ENCODE data around the gene OR6C75. TPM values are rescaled to one million over a fixed set of nuclear protein-coding genes. Genes with fewer than 3 reads are reported as not detected.

OR6C75 gene
- total RNA-seq, 1 experiment from 2014 or later: not detected

DNA sequence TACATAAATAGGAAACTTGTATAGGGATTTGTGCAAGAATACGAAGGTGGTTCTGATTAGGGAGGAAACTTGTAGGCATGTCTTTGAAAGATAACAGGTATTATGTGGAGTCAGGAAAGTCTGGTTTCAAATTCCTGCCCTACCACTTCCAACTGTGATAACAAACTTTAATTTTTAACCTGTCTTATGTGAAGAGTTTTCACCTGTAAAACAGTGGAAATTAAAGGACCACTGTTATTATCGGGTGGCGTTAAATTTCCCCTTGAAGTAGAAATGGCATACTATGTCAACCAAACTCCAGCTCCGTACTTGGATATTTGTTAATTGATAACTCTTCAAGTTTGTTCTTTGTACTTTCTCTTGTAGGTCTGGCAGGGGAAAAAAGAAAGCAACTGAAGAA, 42.6 kb upstream of the OR6C75 start:
- peaks cover 4% of the 10 kb centered on the region for H3K27me3 ChIP-seq (ENCODE audit: insufficient read depth, low read length)
- H3K4me3 ChIP-seq (replicated peaks in 1 of 2; ENCODE audit: low read depth in 1 of 2, low read length in 2 of 2): no peak overlapping the region
- intact Hi-C loops (cut with micrococcal nuclease): no loop called here
- no peak overlapping the region for H3K9ac ChIP-seq (ENCODE audit: low read length)
- no peaks in the 10 kb centered on the region for H3K36me3 ChIP-seq (ENCODE audit: control insufficient read depth in 1 of 2, insufficient read depth in 2 of 2, low read length in 2 of 2)
- no peaks in the 10 kb centered on the region for H3K9me3 ChIP-seq (ENCODE audit: control insufficient read depth in 1 of 2, insufficient read depth in 1 of 2, low read depth in 1 of 2, low read length in 2 of 2)
- TF ChIP-seq TCF7L2 (IDR thresholded peaks at IDR 0.05; ENCODE audit: borderline replicate concordance, extremely low read depth, insufficient read depth, insufficient read length) (no peak), EZH2phosphoT487 (IDR thresholded peaks at IDR 0.05; ENCODE audit: borderline replicate concordance) (no peak), CTCF (IDR thresholded peaks at IDR 0.05 in 2 of 3, conservative IDR thresholded peaks at IDR 0.05 in 1 of 3; ENCODE audit: borderline replicate concordance in 1 of 3, insufficient read depth in 1 of 3, low read depth in 2 of 3, low read length in 2 of 3) (no peak), ZBTB33 (IDR thresholded peaks at IDR 0.05; ENCODE audit: extremely low read depth, insufficient replicate concordance, low read length) (no peak), EZH2 (IDR thresholded peaks at IDR 0.05) (no peak), EGR1 (IDR thresholded peaks at IDR 0.05; ENCODE audit: low read depth) (no peak), REST (IDR thresholded peaks at IDR 0.05; ENCODE audit: low read depth) (no peak), SP1 (IDR thresholded peaks at IDR 0.05; ENCODE audit: low read depth) (no peak), ELF1 (IDR thresholded peaks at IDR 0.05; ENCODE audit: borderline replicate concordance, low read depth) (no peak), MAX (IDR thresholded peaks at IDR 0.05) (no peak), CBX3 (IDR thresholded peaks at IDR 0.05; ENCODE audit: low read depth) (no peak), CEBPB (IDR thresholded peaks at IDR 0.05; ENCODE audit: low read depth) (no peak), SRF (IDR thresholded peaks at IDR 0.05; ENCODE audit: low read depth) (no peak), POLR2A (IDR thresholded peaks at IDR 0.05; ENCODE audit: borderline replicate concordance, extremely low read depth, insufficient read depth, insufficient read length) (no peak), JUND (IDR thresholded peaks at IDR 0.05) (no peak), POLR2AphosphoS5 (IDR thresholded peaks at IDR 0.05; ENCODE audit: low read depth, low read length) (no peak), ZNF274 (IDR thresholded peaks at IDR 0.05; ENCODE audit: low read depth, low read length) (no peak), RAD21 (IDR thresholded peaks at IDR 0.05; ENCODE audit: low read depth) (no peak), FOSL1 (IDR thresholded peaks at IDR 0.05; ENCODE audit: low read depth) (no peak), ZFX (IDR thresholded peaks at IDR 0.05) (no peak)
- ChIA-PET RAD21 (ENCODE audit: low non-redundant PET in 1 of 2, low total read pairs in 2 of 2, uncharacterized antibody in 2 of 2, unreplicated experiment in 2 of 2) (no interaction called here), POLR2A (no interaction called here), CTCF (no interaction called here)
- ATAC-seq (no peak), DNase-seq (ENCODE audit: low read depth, low spot score) (no peak)
- no peak overlapping the region for H3K4me2 ChIP-seq (ENCODE audit: low read length)
- H2AFZ ChIP-seq (ENCODE audit: low read depth, low read length, poor library complexity, severe bottlenecking): no peak overlapping the region
- no TSS peak for BruUV-seq (replicated peaks)
- no peaks in the 10 kb centered on the region for H3K4me1 ChIP-seq (ENCODE audit: control insufficient read depth in 1 of 2, insufficient read depth in 2 of 2, low read length in 2 of 2)
- no peak overlapping the region for H3K27ac ChIP-seq (ENCODE audit: low read depth, low read length)
- no peaks in the 10 kb centered on the region for H3K79me2 ChIP-seq (ENCODE audit: insufficient read depth, low read length)
- H3K9me2 ChIP-seq (ENCODE audit: insufficient read depth): no peaks in the 10 kb centered on the region
- no peaks in the 10 kb centered on the region for H4K20me1 ChIP-seq (ENCODE audit: insufficient read depth)

All from HCT116 (cell line).